GM21390 (cell line): Measurements from ENCODE around the gene LTBP1.
A peak's percentile ranks its signal among the peaks of the same experiment; 100 is the strongest.
"Not testable (repeated sequence)": the region's sequence is repeated elsewhere in the genome, so short reads cannot be mapped to it uniquely, and the experiment has no call there.

Source experiments
- ATAC-seq: cut with Tn5 transposase; IDR thresholded peaks from one replicate; pipeline ENCODE4 v1.9.1; 2021; ENCODE audit not compliant: unreplicated experiment

Gene LTBP1

DNA sequence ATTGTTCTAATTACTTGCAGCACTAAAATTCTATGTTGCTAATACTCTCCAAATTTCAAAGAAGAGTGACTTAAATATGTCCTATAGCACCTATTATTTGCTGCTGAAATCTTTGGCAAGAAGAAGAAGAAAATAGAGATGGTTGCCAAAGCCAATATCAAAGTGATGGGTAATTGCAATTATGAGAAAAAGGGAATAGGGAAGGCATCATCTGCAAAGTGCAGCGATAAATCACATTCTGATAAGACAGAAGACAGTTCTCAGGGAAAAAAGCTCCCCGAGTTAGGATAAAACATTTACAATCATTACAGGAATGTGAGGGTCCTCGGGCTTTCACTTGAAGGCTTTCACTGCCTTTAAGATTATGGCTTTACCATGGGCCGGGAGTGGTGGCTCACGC lies 457.6 kb downstream of the LTBP1 start:
- ATAC-seq = no peak

DNA sequence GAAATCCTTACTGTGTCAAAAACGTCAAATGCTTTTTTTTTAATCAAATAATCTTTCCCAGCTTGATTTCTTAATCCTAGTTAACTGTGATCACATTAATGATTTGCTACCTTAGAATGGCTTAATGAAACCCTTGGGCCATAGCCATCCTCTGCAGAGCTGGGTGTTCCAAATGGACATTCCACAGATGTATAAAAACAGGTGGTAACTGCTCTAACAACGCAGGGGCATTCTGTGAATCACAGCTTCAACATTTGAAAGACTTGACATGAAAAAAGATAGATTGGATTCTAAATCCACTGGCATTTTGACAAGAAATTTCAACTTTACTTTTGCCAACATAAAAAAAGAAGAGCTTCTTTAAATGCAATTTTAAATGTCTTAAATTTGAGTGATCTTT lies 459.9 kb downstream of the LTBP1 start:
- no peak for ATAC-seq

DNA sequence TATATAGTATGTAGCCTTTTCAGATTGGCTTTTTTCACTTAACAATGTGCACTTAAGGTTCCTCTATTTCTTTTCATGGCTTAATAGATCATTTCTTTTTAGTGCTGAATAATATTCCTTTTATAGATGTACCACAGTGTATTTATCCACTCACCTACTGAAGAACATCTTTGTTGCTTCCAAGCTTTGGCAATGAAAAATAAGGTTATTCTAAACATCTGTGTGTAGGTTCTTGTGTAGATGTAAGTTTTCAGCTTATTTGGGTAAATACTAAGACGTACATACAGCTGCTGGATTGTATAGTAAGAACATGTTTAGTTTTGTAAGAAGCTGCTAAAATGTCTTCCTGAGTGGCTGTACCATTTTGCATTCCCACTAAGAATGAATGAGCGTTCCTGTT lies 461.4 kb downstream of the LTBP1 start:
- ATAC-seq = no peak

DNA sequence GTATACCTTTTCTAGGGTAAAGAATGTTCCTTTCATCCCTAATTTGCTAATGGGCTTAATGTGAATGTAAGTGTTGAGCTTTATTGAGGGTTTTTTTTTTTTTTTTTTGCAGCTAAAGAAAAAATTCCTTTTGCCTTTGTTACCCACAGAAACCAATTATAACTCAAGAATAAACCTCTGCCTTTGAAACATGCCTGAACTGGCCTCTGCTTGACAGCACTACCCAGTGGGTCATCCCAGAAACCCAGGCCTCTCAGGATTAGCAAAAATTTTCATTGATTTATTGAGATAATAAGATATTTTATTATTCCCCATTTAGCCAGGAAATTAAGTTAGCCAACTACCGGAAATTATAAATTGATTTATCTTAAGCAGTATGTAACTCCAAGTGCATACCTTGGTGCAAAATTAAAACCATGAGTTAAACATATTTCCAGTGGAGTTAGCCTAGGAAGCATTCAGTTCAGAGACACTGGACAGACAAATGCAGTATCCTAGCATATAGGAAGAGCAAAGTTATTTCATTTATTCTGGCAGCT lies 462.7 kb downstream of the LTBP1 start:
- no peak for ATAC-seq

DNA sequence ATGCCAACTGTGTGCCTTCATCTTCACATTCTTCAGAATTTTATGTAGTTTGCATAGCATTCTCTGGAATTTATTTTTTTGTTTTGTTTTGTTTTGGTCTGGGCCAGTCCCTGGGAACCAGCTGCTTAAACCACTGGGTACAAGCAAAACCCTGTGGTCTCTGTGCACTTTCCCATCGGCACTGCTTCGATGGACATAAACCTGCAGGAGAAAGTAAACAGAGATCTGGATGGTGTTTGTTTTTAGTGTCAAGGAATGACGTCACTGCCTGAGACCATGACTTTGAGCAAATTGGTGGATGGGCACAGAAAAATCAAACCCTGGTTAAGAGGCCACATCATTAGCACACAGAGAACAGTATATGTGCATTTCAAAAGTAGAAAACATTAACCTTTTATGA lies 465.0 kb downstream of the LTBP1 start:
- ATAC-seq = no peak

DNA sequence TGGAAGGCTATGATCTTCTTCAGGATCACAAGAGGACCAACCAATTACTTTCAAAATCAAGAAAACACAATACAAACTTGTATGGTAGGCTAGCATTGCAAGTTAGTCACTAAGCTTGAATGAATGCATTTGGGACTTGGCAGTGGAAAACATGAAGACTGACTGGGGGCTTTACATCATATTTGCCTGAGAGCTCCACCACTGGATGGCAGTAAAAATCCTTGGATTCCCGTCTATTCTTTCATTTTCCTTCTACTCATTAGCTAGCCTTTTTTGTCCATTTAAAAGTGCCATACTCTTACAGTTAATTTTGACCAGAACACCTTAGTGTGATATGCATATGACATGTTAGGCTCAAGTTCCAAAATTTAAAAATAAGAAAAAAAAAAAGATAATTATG lies 466.2 kb downstream of the LTBP1 start:
- no peak for ATAC-seq

DNA sequence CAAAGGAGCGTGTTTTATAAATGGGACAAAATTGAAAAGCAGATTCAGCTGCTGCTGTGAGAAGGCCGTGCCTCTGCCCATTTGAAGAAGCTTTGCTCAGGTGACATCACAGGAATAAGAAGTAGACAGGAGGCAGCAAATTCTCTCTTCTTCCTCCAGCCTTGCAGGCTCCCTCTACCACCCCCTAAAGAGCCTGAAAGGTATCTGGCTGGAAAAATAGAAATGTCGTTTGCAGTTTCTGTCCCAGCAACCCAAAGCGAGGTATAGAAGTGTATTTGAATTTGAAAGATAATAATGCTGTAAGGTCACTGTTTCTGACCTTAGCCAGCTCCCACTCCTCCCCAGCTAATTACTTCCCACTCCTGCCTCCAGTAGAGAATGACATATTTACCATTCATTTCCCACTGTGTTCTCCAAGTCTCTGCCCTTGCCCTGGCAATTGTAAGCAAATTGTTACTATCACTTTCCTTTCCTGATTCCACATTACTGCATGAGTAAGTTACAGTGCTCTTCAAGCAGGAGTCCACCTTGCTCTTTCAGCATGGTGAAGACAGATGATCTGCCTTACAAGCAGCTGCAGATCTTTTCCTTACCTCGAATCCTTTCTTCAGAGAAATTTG lies 472.9 kb downstream of the LTBP1 start:
- no peak for ATAC-seq

DNA sequence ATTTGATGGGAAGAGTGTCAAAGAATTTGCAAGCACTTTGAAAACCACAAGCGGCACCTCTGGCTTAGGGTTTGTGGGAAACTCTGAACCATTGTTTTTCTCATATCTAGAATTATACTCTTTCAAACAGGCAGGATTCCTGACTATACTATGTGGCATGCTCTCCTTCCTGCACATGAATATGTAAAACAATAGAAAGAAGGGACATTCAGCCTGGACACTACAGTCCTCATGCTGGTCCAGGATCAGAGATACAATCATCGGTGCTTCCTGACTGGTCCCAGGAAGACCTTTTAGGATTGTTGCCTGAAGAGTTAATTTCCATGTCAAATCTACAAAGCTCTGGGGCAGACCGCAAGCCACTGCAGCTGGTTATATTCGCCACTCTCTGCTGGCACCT lies 474.0 kb downstream of the LTBP1 start:
- no peak for ATAC-seq

DNA sequence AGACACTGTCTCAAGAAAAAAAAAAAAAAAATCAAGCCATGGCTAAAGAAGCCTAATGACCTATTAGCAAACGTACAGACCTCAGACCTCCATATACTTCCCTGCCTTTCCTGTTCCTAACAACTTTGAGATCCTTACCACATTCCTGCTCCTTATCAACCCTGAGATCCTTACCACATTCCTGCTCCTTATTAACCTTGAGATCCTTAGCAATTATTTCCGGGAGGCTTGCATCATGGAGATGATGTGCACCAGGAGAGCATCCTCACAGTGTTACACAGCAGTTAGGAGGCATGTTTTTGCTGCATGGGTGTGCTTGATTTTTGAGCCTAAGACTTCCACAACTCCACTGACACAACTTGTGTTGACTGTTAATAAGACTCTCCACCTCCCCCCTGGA lies 475.1 kb downstream of the LTBP1 start:
- no peak for ATAC-seq

DNA sequence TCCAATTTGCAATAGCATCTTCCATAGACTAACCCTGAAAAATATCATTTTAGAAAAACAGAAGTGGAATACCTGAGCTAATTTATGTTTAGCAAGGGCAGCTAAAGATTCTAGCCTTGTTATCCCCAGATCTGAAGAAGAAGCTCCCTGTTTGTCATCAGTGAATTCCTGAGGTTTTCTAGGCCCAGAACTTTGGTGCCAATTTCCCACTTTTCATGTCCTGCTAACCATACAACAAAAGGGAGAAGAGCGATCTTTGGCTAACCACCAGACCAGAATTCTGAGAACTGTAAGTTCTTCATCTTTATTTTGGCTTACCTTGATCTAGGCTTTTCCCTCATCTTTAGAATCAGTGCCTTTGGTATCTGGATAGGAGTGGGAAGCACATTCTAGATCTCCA lies 478.4 kb downstream of the LTBP1 start:
- no peak for ATAC-seq

DNA sequence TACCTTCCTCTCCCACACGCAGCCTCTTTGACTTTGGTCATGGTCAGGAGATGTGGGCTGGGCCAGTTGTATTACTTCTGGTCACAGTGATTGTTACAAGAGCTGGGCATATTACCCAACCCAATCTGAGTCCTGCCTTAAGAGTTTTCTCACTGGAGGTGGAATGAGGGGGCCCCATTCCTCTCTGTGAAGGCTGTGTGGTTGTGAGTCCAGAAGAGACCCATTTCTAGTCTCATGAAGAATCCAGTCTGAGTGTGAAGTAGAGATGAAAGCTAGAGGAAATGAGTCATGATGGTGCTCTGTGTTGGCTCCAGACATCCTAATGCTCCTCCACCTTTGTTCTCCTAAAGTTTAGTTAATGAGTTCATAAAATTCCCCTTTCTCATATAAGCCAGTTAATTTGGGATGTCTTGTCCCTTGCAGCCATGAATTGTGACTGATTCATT lies 478.9 kb downstream of the LTBP1 start:
- ATAC-seq = no peak

DNA sequence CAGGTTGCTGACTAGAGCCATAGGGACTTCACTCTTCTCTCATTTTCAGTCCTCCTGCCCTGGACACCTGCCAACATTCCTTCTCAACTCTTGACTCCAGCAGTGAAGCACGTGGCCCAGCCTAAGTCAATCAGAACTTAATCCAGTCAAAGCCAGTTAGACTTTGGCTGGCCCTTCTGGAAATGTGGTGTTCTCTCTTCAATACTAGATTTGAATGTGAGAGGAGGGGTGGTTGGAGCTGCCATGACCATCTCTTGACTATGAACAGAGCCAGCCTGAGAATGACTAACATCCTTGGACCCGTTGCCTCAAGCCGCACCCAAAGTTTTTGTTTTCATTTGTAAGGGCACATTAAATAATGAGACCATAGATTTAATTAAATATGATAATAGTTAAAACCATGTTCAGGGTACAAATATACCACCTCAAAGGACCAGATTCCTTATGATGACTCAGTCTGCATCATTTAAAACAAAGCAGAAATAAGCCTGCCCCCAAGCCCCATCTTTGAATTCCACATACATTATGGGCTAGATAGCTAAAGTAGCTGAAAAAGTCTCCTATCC lies 480.0 kb downstream of the LTBP1 start:
- no peak for ATAC-seq

DNA sequence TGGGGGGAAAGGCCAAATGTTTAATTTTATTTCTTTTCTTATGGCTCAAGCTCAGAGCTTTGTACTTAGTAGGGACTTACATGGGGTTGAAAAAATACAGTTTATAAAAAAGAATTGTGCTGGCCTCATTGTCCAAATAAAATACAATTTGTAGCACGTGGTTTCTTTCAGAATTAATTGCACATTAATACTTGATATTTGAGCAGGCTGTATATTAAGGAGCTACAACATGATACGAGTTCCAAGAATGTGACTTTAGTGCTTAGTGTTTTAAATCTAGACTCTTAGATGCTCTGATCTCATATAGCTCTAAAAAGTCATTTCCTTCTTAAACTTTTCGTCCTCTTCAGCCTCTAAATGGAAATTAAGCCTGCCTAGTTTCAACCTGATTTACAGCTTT lies 483.3 kb downstream of the LTBP1 start:
- ATAC-seq = no peak

DNA sequence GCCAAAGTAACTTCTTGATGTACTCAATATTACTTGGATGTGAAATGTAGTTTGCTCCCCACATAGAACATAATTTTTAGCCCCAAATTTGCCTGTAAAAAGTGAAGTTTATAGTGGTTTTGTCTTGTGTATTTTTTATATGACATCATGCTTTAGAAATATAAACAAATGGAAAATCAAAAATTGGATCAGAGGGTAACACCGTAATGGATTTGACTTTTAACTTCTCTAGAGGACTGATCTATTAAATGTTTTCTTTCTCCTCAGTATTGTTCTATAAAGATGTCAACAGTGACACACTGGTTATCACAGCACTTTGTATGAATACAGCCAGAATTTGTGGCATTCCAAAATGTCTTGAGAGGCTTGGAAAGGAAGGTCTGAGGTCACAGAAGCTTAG lies 484.1 kb downstream of the LTBP1 start:
- ATAC-seq = no peak

DNA sequence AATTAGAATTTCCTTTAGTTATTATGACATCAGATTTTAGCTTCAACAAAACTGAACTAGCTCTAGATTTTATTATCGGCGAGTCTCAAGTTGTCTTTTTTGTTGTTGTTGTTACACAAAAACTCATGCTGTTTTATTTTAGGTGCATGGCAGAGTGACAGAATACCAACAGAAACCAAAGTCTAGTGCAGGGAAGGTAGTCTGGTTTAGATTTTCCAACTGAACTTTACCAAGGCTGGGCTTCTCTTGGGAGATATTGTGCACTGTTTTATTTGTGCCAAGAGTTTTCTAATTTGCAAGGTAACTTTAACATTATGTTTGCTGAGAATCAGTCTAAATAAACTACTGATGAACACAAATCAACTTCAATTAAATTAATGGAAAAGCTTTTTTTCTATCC lies 486.1 kb downstream of the LTBP1 start:
- no peak for ATAC-seq

DNA sequence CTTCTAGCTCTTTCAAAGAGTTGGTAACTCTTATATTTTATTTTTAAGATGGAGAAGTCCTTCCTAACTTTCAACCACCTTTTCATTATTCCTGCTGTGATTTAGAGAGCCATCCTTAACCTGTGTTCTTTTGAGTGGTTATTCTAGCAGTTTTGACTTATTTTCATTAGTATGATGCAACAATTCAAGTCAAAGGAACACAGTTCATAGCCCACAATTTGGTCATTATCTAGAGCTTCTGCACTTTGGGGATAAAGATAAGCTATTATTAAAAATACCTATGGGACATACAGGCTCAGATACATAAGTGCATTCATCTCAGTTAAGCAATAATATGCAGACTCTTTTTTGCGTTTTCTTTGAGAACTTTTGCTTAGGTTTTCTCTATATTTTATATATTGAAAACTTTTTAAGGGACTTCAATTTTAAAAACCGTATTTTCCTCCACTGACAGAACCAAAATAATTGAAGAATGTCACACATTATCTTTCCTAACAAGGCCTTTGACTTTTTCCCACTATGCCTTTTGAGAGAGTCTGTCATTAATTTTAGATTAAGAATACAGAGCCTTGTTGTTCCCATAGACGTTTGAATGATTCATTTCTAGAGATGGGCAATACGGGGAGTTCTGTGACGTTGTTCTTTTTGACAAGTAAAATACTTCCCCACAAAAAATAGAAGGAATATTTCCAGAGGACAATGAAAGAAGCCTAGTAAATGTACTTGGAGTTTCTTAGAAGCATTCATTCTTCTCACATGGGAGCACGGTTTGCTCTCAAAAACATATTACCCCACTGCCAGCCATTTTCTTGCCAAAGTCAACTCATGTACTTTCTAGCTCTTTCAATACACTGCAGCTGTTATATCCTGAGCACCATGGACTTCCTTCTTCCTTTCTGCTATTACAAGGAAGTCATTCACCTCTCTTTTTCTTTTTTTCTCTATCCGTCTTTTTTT lies 486.8 kb downstream of the LTBP1 start:
- ATAC-seq = no peak

DNA sequence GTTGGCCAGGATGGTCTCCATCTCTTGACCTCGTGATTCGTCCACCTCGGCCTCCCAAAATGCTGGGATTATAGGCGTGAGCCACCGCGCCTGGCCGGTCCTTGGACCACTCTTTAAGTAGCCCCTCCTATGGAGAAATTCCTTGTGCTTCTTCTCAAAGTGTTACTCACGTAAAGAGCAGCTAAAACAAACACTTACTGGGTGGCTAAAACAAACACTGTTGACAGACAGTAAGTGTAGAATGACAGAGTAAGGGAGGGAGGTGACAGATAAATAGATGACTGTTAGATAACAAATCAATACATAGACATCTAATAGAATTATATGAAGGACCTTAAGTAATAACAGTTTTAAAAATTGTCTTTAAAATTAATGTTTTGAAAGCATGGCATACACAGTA lies 488.8 kb downstream of the LTBP1 start:
- no peak for ATAC-seq

DNA sequence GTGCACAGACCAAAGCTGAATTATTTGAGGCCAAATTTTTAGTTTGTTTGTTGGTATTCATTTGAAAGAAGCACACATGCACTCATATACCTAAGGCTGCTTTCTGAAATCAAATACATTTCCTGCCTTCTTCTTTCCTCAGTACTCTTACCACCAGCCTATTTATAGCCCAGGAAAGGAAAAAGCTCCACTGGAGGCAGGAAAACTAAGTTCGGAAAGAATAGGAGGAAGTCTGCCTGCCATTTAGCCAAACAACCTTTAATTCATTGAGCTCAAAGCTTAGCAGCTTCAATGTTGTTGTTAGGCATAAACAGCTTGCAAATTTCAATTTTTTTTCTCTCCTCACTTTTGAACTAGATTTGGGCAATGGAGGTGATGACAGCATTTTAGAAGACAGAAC lies 489.3 kb downstream of the LTBP1 start:
- no peak for ATAC-seq

DNA sequence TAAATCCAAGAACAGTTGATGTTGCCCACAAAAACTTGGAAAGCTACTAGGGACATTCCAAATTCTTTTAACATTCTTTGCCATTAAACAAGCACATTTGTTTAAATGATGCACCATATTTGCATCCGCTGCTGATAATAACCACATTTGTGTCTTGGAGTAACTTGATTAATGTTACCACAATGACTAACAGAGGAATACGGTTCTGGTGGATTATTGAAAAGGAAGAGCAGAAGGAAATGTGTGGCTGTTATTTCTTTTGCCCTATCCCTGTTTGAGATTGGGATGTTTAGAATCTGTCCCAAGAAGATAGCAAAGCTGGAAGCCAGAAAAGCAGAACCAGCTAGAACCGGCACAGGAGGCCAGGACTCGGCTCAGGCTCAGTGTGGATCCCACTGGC lies 490.5 kb downstream of the LTBP1 start:
- ATAC-seq = no peak

DNA sequence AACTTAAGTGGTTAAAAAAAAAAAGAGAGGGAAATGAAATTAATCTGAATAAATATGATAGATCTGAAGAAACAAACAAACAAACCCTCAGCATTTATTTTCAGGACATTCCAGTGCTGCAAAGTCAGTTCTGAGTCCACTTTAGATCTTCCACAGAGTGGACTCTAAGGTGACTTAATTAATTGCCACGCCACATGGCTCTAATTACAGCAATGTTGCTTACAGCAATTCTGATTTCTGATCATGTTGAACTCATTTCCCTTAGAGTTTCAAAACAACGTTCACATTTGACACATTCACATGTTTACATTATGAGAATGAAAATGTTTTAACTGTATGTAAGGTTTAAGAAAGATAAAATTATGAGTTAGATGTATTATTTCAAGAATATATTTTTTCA lies 491.1 kb downstream of the LTBP1 start:
- ATAC-seq = no peak

DNA sequence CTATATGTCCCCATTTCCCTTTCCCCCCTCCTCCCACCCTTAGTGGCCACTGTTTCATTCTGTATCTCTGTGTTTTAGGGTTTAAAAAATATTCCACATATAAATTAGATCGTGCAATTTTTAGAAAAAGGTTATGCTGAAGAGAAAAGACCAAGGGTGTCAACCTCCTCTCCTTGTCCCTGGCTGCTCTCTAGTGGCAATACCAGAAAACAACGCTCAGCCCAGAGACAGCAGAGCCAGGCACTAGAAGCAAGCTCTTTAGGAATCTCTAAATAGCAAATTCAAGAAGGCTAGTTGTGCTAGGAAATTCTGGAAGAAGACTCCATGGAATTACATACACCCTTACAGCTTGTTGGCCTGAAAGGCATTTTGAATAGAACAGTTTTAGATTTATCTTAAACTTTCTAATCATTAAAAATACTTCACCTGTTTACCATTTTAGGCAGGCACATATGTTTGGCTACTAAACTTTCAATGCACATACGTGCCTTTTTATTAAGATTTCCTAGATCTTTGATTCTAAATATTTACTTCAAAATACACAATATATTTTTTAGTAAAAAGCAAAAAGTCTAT lies 494.6 kb downstream of the LTBP1 start:
- peak; percentile 77 for ATAC-seq

DNA sequence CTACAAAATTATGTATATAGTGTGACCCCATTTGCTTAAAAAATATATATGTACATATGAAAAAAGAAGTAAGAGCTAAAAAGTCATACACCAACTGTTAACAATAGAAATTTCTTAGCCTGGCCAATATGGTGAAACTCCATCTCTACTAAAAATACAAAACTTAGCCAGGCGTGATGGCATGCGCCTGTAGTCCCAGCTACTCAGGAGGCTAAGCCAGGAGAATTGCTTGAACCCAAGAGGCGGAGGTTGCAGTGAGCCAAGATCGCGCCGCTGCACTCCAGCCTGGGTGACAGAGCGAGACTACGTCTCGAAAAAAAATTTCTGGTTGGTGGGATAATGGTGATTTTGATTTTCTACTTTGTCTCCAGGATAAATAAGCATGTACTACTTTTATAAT lies 495.3 kb downstream of the LTBP1 start:
- ATAC-seq = not testable (repeated sequence)
